ENCODE results near the gene BRINP2. TPM values are rescaled to one million over a fixed set of nuclear protein-coding genes. Genes with fewer than 3 reads are reported as not detected.

Gene BRINP2
- 22.7 and 23.7 TPM in 2 replicates for total RNA-seq (ENCODE audit: low replicate concordance)
- long read RNA-seq, partial matches to known transcripts = 9 of 20 reads
- long read RNA-seq, other reads (novel, unspliced or antisense) = 5 of 20 reads

DNA sequence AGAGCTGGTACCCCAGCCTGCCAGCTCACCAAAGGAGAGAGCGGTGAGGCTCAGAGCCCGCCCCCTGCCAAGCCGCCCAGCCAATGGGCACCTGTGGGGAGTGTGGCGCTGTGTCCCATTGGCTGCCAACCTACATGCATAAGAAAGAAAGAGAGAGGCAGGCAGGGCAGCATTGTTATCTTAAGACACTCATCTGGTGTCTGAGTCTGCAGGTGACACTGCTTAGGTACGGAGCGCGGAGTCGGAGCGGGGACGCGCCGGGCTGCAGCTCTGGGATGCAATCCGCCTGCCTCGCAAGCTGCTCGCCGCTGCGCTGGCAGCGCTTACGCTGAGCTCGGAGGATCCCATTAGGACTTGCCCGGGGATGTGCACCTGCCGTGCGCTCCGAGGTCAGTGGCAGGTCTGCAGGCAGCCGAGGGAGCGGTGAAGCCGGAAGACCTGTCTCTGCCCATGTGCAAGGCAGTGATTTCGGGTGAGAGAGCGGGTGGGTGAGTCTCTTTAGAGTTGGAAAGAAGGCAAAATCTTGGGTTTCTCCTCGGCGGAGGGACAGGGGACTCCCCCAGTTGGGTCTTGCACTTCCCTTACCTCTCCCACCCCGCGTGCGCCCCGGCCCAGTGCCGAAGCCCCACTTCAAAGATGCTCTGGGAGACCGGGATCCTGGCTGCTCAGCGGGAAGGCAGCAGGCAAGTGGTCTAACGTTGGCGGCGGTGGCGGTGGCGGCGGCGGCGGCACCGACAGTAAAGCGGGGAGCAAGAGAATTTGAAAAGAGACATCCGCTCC lies at the start of gene BRINP2:
Gene BRINP2, plus strand, starts transcription at position 203 of the 780 bp plus-strand sequence. CDS start 58,919 bp downstream, outside the sequence.
- Mint-ChIP-seq H3K27me3 (peaks cover 15% of the 10 kb centered on the region), H3K36me3 (peaks cover 3% of the 10 kb centered on the region), H3K4me3 (no peak within 1 kb of the TSS), H3K4me1 (ENCODE audit: unreplicated experiment) (peaks cover 4% of the 10 kb centered on the region), H3K9me3 (peaks cover 4% of the 10 kb centered on the region), H3K27ac (no peak within 1 kb of the TSS)
- no peak for TF ChIP-seq CTCF (conservative IDR thresholded peaks at IDR 0.05)
- peak; percentile 74 for DNase-seq (ENCODE audit: extremely low spot score, unreplicated experiment)

GRCh38 chr1:177122461-177123251 lies 48.1 kb upstream of the BRINP2 start:
- no peak for TF ChIP-seq CTCF (conservative IDR thresholded peaks at IDR 0.05)
- H3K9me3 Mint-ChIP-seq = no peaks in the 10 kb centered on the region
- H3K4me3 Mint-ChIP-seq = no peak overlapping the region
- H3K27me3 Mint-ChIP-seq = peaks cover 10% of the 10 kb centered on the region
- peaks cover 3% of the 10 kb centered on the region for H3K4me1 Mint-ChIP-seq (ENCODE audit: unreplicated experiment)
- H3K27ac Mint-ChIP-seq = no peak overlapping the region
- H3K36me3 Mint-ChIP-seq = no peaks in the 10 kb centered on the region
- DNase-seq (ENCODE audit: extremely low spot score, unreplicated experiment) = no peak

GRCh38 chr1:177124577-177125278 lies 46.0 kb upstream of the BRINP2 start:
- Mint-ChIP-seq H3K9me3 (peaks cover 5% of the 10 kb centered on the region), H3K36me3 (peaks cover 4% of the 10 kb centered on the region), H3K4me1 (ENCODE audit: unreplicated experiment) (peaks cover 1% of the 10 kb centered on the region), H3K27ac (no peak overlapping the region), H3K27me3 (peaks cover 8% of the 10 kb centered on the region), H3K4me3 (no peak overlapping the region)
- no peak for TF ChIP-seq CTCF (conservative IDR thresholded peaks at IDR 0.05)
- DNase-seq (ENCODE audit: extremely low spot score, unreplicated experiment) = no peak

DNA sequence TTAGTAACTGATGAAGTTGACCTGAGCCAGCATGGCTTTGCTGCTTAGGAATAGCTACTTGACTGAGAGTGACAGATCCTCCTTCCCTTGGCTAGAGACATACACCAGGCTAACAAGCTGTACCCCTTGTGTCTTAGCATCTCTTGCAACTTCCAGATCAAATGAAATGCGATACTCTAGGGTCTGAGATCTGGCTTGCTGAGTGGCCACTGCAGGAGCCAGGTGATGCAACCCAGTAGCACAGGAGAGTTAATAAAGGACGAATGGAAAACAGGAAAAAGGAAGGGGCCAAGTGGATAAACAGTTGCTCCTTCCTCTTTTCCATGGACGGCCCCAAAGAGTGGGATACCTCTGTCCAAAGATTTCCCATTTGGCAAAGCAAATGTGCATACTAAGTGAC lies 44.5 kb upstream of the BRINP2 start:
- H3K36me3 Mint-ChIP-seq = peaks cover 4% of the 10 kb centered on the region
- TF ChIP-seq CTCF (conservative IDR thresholded peaks at IDR 0.05) = no peak
- DNase-seq (ENCODE audit: extremely low spot score, unreplicated experiment) = no peak
- no peak overlapping the region for H3K27ac Mint-ChIP-seq
- peaks cover 2% of the 10 kb centered on the region for H3K27me3 Mint-ChIP-seq
- no peaks in the 10 kb centered on the region for H3K4me1 Mint-ChIP-seq (ENCODE audit: unreplicated experiment)
- H3K9me3 Mint-ChIP-seq = peaks cover 5% of the 10 kb centered on the region
- no peak overlapping the region for H3K4me3 Mint-ChIP-seq

- no peaks in the 10 kb centered on the region for H3K4me1 Mint-ChIP-seq (ENCODE audit: unreplicated experiment)
- DNase-seq (ENCODE audit: extremely low spot score, unreplicated experiment) = no peak
- H3K9me3 Mint-ChIP-seq = peaks cover 5% of the 10 kb centered on the region
- peaks cover 4% of the 10 kb centered on the region for H3K36me3 Mint-ChIP-seq
- no peak for TF ChIP-seq CTCF (conservative IDR thresholded peaks at IDR 0.05)
- no peak overlapping the region for H3K4me3 Mint-ChIP-seq
- H3K27me3 Mint-ChIP-seq = peaks cover 7% of the 10 kb centered on the region
- H3K27ac Mint-ChIP-seq = no peak overlapping the region
Measured at GRCh38 chr1:177128665-177129281, 42.0 kb upstream of the BRINP2 start.
